ENCODE results near the gene SERPINB6.

The SERPINB6 gene

DNA sequence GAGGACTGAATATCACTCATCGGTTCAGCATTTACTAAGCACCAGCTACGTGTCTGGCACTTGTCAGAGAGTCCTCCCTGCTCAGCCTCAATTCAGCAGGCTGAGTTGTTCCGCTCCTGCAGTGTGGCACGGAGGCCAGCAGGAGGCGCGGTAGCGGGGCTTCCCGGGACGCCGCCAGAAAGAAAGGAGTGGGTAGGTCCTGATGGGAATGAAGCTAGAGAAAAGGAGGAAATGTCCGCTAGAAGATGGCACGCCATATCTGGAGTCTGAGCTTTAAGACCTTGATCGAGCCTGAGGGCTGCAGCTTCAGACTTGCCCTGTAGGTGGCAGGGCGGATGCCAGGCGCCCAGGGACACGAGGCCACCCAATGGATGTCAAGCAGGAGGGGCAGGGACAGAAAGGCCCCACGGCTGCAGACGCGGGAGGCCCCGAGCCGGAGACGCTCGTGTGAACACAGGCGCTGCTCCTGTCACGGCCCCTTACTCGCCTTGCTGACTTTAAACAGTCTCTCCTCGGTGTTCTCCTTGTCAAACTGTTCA lies 18.7 kb downstream of the SERPINB6 start:
- in situ Hi-C loops (cut with HindIII; ENCODE audit: low sequenced_read_pairs) = loop anchor here (5.0 kb wide), 1 partner anchor 105 kb away; no protein-coding TSS in a partner anchor
- TF ChIP-seq, protein P1, sequence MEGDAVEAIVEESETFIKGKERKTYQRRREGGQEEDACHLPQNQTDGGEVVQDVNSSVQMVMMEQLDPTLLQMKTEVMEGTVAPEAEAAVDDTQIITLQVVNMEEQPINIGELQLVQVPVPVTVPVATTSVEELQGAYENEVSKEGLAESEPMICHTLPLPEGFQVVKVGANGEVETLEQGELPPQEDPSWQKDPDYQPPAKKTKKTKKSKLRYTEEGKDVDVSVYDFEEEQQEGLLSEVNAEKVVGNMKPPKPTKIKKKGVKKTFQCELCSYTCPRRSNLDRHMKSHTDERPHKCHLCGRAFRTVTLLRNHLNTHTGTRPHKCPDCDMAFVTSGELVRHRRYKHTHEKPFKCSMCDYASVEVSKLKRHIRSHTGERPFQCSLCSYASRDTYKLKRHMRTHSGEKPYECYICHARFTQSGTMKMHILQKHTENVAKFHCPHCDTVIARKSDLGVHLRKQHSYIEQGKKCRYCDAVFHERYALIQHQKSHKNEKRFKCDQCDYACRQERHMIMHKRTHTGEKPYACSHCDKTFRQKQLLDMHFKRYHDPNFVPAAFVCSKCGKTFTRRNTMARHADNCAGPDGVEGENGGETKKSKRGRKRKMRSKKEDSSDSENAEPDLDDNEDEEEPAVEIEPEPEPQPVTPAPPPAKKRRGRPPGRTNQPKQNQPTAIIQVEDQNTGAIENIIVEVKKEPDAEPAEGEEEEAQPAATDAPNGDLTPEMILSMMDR (IDR thresholded peaks at IDR 0.05; ENCODE audit: low read depth, low read length, missing control alignments) = peak; percentile 100
- DNase-seq (ENCODE audit: low read depth) = peak; percentile 68
- no peak overlapping the region for H3K4me3 ChIP-seq (ENCODE audit: low read depth, low read length)

DNA sequence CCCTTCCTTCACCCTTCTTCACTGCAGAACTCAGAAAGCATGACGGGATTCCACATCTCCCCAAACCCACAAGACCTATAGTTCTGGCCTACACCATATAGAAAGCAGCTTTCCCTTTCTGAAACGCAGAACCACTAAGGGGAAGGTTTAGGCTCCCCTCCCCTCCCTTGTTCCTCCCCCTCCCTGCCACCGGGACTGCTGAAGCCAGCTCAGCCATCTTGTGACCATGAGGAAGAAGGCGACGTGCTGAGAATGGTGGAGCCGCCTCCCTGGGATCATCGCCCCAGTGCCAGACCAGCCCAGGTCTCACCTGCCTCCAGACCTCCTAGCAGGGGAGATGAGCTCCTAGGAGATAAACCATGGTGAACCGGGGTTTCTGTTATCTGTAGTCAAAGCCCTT lies 19.6 kb downstream of the SERPINB6 start:
- H3K4me3 ChIP-seq (ENCODE audit: low read depth, low read length) = no peak overlapping the region
- TF ChIP-seq, protein P1 (IDR thresholded peaks at IDR 0.05; ENCODE audit: low read depth, low read length, missing control alignments) = no peak
- DNase-seq (ENCODE audit: low read depth) = no peak
- in situ Hi-C loops (cut with HindIII; ENCODE audit: low sequenced_read_pairs) = loop anchor here (5.0 kb wide), 1 partner anchor 104 kb away; no protein-coding TSS in a partner anchor

DNA sequence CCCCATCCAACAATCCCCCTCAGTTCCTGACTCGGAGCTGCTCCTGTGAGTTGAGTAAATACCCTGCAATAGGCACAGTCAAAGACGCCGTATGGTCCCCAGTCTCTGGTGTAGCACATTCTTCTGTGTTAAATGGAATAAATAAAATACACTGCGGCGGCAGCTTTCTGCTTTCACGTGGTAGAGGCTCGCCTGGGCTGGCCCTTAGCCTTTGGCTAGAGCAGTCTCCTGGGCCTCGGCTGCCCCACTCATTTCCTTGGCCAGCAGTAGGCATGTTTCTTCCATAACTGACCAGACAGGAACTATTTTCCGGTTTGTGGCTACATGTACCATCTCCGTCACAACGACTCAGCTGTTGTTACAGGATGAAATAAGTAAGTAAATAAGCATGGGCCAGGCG lies 20.7 kb downstream of the SERPINB6 start:
- no peak for DNase-seq (ENCODE audit: low read depth)
- H3K4me3 ChIP-seq (ENCODE audit: low read depth, low read length) = no peak overlapping the region
- in situ Hi-C loops (cut with HindIII; ENCODE audit: low sequenced_read_pairs) = loop anchor here (5.0 kb wide), 1 partner anchor 103 kb away; no protein-coding TSS in a partner anchor
- TF ChIP-seq, protein P1 (IDR thresholded peaks at IDR 0.05; ENCODE audit: low read depth, low read length, missing control alignments) = no peak

DNA sequence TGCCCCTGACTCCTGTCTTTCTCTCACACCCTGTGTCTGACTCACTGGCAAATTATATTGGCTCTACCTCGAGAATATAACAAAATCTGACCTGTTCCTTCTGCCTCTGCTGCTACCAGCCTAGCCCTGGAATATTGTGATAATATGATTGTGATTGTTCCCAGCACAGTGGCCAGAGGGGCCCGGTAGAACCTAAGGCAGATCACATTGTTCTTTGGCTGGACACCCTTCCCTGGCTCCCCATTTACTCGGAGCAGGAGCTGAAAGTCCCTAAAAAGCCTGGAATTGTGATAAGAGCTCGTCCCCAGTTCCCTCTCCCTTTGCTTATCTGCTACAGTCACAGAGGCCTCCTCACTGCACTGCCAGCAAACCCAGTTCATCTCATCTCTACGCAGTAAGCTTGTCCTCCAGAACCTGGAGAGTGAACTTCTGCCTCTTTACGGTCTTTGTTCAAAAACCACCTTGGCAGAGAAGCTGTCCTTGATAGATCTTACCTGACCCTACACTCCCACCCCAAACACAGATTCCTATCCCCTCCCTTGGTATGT lies 21.8 kb downstream of the SERPINB6 start:
- in situ Hi-C loops (cut with HindIII; ENCODE audit: low sequenced_read_pairs) = loop anchor here (5.0 kb wide), 1 partner anchor 102 kb away; no protein-coding TSS in a partner anchor
- DNase-seq (ENCODE audit: low read depth) = no peak
- TF ChIP-seq, protein P1 (IDR thresholded peaks at IDR 0.05; ENCODE audit: low read depth, low read length, missing control alignments) = no peak

DNA sequence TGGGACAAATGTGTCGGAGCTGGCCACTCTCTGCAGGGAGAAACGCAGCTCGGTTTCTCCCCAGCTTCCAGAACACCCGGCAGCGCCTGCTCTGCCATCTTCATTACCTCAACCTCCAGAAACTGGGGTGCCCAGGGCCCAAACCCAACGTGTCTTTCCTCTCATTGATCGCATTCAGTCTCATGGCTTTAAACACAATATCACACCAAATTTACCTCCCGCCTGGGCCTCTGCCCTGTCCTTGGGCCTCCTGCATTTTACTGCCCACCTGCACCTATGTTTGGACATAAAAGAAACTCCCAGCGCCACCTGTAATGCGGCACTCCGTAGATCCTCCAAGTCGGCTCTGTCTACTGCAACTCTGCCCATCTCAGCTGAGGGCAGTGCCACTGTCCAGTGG lies 22.2 kb downstream of the SERPINB6 start:
- no peak for DNase-seq (ENCODE audit: low read depth)
- no peak overlapping the region for H3K4me3 ChIP-seq (ENCODE audit: low read depth, low read length)
- TF ChIP-seq, protein P1 (IDR thresholded peaks at IDR 0.05; ENCODE audit: low read depth, low read length, missing control alignments) = no peak
- in situ Hi-C loops (cut with HindIII; ENCODE audit: low sequenced_read_pairs) = no loop called here

More for the DNA sequence above, 21.8 kb downstream of the SERPINB6 start:
- no peak overlapping the region for H3K4me3 ChIP-seq (ENCODE audit: low read depth, low read length)

DNA sequence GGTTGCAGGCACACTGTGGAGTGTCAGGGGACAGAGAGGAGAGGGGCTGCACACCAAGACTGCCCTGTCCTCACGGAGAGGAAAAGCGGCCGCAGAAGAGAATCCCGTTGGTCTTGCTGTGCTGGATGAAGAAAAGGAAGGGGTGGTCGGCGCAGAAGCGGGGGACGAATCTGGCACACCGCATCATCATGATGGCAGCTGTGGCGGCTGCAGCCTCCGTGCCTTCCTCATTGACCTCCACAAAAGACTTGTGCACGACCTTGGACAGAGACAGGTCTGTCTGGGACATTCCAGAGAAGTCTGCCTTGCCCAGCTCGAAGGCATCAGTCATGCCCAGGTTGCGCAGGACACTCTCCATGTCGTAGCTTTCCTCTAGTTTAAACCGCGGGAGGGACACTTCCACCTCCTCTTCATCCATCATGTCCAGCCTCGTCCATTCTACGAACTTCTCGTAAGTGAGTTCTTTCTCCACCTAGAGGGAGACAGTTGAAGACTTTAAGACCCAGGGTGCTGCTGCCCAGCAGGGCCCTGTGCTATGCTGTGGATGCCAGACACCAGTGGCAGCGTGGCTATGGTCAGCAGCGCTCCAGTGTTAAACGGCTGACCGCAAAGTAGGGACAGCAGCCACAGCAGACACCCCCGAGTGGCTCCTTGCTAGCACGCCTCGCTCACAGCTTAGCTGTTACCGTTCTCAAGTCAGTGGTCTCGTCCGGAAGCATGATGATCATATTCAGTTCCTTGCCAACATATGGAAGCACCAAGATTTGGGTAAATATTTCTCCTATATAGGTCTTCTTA lies 22.9 kb downstream of the SERPINB6 start:
- no peak for DNase-seq (ENCODE audit: low read depth)
- H3K4me3 ChIP-seq (ENCODE audit: low read depth, low read length) = no peak overlapping the region
- TF ChIP-seq, protein P1 (IDR thresholded peaks at IDR 0.05; ENCODE audit: low read depth, low read length, missing control alignments) = no peak
- in situ Hi-C loops (cut with HindIII; ENCODE audit: low sequenced_read_pairs) = no loop called here
